Renal pelvis (tissue), 4 donors: ENCODE results near the gene ALKBH2. TPM values are rescaled to one million over a fixed set of nuclear protein-coding genes. Genes with fewer than 3 reads are reported as not detected.
"Not testable (repeated sequence)": the region's sequence is repeated elsewhere in the genome, so short reads cannot be mapped to it uniquely, and the experiment has no call there.

Experiments used
- DNase-seq: peaks from one replicate; pipeline ENCODE4 v3.0.0-alpha.2; 2013
- polyA plus RNA-seq, 3 donors: library from polyadenylated mRNA; unstranded; fragments of 120-200 nt; gene quantifications; one replicate each; pipeline ENCODE4 v1.2.1, GENCODE V29; 2013; ENCODE audit not compliant: insufficient read length in 3 of 3

The ALKBH2 gene
- polyA plus RNA-seq, 3 donors = 34.0 to 37.6 (median 34.3) TPM

DNA sequence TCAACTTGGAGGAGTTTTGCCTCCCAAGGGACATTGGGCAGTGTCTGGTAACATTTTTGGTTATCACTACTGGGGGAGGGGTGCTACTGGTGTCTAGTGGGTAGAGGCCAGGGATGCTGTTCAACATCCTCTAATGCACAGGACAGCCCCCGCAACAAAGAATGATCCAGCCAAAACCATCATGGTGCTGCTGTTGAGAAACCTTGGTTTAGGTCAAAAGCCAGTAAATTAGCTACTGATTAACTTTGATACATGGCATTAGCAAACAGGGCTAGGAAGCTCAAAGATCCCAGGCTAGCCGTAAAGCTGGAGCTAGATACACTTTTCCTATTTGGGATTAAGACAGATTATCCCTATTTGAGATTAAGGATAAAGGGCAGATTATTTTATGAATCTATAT lies 8.8 kb downstream of the ALKBH2 start:
- no peak for DNase-seq

DNA sequence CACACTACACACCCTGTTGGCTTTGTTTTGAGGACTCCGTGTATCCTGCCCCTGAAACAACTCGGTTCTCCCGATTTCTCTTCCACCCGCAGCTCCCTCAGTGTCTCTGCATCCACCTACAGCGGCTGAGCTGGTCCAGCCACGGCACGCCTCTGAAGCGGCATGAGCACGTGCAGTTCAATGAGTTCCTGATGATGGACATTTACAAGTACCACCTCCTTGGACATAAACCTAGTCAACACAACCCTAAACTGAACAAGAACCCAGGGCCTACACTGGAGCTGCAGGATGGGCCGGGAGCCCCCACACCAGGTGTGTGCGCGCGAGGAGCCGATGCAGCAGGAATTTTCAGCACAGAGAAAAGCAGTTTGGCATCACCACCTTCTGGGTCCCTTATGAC lies 10.5 kb downstream of the ALKBH2 start:
- DNase-seq = no peak

DNA sequence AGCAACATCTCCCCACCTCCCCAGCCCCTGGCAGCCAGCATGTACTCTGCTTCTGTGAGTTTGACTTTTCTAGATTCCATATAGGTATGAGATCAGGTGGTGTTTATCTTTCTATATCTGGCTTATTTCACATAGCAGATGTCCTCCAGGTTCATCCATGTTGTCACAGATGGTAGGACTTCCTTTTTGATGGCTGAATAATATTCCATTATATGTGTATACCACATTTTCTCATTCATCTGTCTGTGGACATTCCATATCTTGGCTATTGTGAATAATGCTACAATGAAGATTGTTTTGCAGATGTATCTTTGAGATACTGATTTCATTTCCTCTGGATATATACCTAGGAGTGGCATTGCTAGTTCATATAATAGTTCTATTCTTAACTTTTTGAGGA lies 18.4 kb downstream of the ALKBH2 start:
- no peak for DNase-seq

DNA sequence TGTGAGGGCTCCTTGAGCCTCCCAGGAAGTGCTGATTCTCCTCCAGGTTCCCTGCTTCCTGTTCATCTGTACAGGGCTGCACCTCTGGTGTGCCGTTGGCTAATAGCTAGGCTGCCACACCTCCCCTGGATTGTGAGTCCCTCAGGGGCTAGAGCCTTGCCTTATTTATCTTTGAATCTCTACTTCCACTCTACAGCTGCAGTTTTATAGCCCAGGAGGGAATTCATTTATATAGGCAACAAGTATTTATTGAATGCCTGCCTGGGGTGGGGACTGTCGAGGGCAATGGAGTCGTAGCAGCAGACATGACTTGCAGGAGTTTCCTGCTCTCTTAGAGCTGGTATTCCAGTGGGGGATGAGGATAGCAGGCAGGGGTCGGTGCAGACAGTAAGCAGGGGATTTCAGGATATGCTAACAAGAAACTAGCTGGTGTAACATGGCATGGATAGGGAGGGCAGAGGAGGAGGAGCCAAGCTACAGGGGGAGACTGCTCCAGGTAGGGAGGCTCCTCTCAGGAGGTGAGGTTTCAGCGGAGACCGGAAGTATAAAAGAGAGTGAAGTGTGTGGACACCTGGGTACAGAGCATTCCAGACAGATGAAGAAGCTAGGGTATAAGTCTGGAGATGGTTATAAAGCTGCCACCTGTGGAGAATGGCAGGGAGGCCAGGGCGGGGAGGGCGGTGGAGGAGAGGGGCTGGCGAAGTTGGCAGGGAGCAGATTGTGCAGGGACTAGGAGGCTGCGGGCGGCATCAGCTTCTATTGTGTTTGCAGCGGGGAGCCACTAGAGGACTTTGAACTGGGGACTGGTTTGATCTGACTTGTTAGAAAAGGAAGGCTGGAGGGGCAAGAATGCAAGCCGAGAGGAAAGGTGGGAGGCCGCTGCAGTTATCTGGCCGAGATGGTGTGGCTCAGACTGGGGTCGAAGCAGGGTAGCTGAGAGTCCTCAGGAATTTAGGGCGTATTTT lies 23.7 kb downstream of the ALKBH2 start:
- no peak for DNase-seq

DNA sequence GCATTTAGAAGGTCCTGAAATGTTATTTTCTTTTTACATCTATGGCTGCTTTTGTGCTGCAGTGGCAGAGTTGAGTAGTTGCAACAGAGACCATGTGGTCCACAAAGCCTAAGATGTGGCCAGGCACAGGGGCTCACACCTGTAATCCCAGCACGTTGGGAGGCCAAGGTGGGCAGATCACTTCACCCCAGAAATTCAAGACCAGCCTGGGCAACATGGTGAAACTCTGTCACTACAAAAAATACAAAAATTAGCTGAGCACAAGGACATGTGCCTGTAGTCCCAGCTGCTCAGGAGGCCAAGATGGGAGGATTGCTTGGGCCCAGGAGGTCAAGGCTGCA lies 27.4 kb downstream of the ALKBH2 start:
- DNase-seq = no peak

DNA sequence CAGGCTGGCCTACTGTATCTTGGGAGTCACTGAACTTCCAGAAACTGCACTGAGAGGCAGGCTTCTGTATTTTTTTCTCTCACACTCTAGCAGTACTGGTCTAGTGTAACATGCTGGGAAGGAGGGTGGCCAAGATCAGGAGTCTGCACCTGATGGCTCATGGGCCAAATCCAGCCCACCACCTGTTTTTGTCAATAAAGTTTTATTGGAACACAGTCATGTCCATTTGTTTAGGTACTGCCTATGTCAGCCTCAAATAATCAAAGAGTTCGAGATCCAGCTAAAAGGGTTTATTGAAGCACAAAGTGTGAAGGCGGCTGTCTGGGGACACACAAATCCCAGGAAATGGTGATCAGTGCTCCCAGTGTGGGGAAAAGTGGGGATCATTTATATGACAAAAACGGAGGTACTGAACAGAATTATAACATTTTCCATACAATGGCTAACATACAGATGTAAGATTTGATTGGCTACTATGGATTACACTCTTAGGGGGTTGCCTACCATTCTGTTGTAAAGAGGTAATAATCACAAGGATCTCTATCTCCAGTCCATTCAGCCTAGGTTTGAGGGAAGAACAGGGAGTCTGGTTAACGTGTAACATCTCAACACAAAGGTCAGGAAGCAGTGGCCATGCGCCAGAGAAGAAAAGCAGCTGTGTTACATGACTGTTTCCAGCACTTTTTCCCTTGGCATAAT lies 28.0 kb downstream of the ALKBH2 start:
- DNase-seq = no peak

DNA sequence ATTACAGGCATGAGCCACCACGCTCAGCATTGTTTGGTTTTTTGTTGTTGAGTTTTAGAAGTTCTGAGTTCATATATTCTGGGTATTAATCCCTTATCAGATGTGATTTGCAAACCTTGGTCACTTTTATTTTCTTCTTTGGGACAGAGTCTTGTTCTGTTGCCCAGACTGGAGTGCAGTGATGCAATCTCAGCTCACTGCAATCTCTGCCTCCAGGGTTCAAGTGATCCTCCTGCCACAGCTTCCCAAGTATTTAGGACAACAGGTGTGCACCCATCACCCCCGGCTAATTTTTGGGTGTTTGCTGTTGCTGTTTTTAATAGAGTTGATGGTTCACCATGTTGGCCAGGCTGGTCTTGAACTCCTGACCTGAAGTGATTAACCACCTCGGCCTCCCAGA lies 29.1 kb downstream of the ALKBH2 start:
- no peak for DNase-seq

DNA sequence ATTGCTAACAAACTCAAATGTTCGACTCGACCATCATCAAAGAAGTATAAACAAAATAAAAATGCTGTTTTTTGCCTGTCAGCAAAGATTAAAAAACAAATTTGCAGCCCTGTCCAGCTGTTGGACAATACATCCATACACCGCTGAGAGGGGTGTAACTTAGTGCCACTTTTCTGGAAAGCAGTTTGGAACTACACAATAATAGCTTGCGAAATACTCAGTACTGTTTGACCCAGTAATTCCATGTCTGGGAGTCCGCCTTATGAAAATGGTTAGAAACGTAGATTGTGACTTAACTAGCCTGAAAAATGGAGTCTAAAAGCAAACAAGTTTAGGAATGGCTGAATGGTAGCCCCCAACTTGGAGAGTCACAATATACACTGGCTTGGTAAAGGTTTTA lies 34.5 kb downstream of the ALKBH2 start:
- no peak for DNase-seq

DNA sequence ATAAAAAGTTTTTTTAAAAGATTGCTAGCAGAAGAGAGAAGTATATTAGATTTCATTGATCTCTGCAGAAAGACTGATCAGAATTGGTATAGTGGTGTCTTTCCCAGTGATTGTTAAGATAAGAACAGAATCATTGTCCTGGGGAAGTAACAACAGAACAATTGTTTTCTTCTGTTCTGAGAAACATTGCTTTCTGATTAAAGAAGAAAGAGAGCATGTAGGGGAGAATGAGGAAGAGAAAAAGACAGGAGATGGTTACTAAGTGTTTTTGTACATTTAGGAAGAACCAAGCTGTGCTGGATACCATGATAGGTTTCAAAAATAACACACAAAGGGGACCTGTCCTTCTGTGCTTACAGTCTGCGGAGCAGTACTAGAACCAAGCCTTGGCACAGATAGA lies 35.9 kb downstream of the ALKBH2 start:
- DNase-seq = no peak

DNA sequence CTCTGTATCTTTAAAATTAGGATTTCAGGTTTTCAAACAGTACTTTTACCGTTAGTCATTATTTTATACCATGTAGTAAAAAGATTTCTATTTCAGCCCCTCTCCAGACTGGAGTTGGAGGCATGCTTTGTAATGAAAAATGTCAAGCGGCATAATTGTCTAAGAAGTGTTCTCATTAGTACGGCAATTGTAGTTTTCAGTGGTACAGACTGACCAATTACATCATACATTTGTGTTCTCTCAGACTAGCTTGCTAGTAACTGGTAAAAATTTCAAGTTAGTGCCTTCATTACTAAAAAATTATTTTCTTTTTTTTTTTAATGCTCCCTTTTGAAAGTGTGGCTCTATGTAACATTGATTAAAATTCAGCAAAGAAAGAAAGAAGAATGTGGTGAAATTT lies 36.4 kb downstream of the ALKBH2 start:
- DNase-seq = no peak

DNA sequence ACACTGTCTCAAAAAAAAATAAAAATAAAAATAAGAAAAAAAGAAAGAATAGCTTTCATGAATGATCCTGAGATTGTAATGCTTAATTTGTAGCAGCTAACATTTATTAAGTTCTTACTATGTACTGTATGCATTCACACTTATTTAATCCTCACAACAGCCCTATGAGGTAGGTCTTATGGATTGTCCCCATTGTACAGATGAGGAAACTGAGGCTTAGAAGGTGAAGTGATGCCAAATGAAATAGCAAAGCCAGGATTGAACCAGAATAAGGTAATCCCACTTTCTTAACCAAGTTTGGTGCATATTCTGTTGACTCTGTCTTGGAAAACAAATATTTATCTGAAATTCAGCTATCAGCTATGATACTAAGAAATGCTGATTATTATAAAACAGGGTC lies 38.8 kb downstream of the ALKBH2 start:
- DNase-seq = no peak

DNA sequence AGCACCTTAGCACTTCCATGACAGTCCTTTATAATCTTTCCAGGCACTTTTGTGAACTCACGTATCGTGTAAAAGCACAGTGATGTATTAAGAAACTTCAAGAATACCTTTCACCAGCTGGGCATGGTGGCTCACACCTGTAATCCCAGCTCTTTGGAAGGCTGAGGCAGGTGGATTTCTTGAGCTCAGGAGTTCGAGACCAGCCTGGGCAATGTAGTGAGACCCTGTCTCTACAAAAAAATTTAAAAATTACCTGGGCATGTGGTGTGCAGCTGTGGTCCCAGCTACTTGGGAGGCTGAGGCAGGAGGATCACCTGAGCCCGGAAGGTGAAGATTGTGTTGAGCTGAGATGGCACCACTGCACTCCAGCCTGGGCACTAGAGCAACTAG lies 39.2 kb downstream of the ALKBH2 start:
- not testable (repeated sequence) for DNase-seq

DNA sequence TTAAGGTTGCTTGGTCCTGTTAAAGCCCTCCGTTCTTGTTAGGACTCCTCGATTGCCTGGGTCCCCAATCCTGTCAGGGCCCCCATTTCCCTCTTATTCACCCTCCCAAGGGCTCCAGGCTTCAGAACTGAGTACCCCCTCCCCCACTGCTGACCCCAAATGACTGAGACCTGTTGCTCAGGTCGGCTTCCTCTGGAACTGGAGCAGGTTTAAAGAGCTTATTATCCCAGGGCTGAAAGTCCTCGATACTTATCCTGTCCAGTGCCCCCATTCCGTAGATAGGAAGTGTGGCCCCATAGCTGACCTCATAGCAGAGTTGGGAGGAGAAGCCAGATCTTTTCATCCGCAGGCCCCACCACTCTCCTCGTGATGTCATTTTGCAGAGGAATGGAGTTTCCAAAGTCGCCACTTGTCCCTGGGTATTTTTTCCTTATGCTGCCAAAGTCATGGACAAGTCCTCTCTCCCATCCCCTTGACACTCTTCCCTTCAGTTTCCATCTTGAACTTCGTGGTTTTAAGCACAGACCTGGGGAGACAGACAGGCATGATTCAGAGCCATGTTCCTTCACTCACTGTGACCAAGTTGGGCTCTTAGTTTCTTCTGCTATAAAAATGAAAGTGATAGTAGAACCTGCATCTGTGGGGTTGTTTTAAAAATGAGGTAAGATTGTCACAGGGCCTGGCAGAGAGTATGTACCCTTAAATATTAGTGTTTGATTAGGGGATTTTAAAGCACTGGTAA lies 39.7 kb downstream of the ALKBH2 start:
- no peak for DNase-seq

DNA sequence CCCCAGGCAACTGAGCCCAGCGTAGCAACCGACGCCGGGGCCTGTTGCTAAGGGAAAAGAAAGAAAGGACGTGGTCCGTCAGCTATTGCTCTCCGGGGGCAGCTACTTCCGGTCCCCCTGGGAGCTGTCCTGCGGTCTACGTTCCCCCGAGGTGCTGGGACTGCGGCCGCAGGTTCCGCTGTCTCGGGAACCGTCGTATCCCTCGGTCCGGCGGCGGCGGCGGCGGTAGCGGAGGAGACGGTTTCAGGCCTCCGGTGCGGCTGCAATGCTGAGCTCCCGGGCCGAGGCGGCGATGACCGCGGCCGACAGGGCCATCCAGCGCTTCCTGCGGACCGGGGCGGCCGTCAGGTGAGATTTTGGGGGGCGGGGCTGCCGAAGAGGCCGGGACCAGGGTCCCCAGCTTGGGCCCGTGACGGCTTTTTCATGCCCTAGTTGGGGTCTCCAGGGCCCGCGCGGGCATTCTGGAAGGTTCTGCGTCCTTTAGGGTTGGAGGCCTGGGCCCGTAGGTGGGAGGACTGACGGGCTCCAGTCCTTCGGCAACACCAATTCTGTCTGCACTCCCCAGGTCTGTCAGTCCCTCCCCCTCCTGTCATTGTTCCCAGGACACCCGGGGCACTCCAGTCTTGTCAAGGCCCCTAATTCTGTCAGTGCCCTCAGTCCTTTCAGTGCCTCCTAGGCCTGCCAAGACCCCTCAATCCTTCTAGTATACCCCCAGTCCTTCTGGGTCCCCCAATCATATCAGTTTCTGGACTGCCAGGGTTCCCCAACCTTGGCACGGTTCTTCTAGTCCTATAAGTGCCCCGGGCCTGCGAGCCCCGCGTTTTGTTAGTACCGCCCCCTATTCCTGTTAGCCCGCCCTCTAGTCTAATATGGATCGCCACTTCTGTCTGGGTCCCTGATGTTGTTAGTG lies 40.6 kb downstream of the ALKBH2 start, which contains the start of gene USP30:
USP30 (plus strand) TSS at position 163 of the 910 bp plus-strand sequence; CDS start at position 266, 103 bp downstream.
- peak; percentile 87 for DNase-seq

DNA sequence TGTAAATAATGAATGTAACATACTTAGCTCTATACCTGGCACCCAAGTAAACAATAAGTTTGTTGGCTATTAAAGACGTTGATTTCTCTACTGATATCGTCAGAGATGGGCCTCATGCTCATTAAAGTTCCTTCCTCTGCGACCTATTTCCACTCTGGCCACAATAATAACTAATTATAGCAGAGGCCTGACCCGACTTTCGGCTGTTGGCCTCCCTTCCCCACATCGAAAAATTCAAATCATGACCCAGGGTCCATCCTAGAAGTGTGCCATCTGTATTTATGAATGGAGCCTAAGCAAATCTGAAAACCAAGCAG lies 41.2 kb downstream of the ALKBH2 start:
- no peak for DNase-seq

DNA sequence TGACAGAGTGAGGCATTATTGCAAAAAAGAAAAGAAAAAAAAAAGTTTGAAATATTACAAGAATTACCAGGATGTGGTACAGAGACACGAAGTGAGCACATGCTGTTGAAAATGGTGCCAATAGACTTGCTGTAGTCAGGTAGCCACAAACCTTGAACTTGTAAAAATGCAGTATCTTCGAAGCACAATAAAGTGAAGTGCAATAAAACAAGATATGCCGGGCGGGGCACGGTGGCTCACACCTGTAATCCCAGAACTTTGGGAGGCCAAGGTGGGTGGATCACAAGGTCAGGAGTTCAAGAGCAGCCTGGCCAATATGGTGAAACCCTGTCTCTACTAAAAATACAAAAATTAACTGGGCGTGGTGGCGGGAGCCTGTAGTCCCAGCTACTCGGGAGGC lies 43.5 kb downstream of the ALKBH2 start:
- DNase-seq = not testable (repeated sequence)

DNA sequence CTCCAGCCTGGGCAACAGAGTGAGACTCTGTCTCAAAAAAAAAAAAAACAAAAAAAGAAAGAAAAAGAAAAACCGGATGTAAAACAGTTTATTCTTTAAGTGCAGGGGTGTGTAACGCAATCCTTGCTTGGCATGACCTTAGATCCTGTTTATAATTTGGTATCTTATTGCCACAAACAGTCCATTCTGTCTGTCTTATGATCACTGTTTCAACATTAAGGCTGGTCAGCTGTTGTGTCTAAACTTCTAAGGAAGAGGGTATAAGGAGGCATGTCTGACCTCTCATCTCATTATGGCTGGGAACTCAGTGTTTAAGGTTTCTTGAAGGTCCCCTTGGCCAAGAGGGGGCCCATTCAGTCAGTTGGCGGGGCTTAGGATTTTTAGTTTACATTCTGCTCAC lies 44.6 kb downstream of the ALKBH2 start:
- not testable (repeated sequence) for DNase-seq

DNA sequence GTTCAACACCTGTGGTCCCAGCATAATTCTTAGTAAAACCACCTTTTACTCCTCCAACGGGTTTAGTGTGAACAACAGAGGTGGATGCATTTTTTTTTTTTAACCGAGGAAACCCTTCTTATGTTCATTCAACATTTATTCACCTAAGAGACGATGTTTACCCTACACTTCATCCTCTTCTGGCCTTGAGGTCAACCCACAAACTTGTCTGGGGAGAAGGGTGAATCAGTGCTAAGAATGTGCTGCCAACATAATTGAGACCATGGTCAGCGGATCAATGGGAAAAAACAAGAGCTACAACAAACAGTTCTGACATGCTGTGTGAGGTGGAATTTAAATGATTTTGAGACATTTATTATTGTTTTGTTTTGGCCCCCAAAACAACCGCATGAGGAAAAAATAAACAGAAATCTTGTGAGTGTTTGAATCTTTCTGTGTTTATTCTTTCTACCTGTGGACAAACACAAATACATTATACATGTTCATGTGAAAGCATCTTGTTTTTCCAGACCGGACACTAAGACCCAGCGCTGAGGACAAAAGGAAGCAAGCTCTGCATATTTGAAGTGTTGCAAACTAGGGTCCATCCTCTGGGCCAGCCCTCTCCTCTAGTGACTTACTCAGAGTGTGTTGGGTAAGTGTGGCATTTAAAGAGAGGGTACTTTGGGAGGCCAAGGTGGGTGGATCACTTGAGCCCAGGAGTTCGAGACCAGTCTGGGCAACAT lies 46.0 kb downstream of the ALKBH2 start:
- DNase-seq = no peak

DNA sequence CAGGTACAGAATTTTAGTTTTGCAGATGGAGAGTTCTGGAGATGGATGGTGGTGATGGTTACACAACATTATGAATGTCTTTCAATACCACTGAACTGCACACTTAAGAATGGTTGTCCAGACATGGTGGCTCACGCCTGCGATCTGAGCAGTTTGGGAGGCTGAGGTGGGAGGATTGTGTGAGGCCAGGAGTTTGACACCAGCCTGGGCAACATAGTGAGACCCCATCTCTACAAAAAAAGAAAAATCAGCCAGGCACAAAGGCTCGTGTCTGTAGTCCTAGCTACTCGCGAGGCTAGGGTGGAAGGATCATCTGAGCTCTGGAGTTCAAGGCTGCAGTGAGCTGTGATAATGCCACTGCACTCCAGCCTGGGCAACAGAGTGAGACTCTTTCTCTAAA lies 49.0 kb downstream of the ALKBH2 start:
- no peak for DNase-seq
